DMS53 (cell line): ENCODE data around the gene CLEC2L.

Experiments
- DNase-seq: peaks from one replicate; lab custom pipeline; 2025; lab: John Stamatoyannopoulos, UW

CLEC2L gene

DNA sequence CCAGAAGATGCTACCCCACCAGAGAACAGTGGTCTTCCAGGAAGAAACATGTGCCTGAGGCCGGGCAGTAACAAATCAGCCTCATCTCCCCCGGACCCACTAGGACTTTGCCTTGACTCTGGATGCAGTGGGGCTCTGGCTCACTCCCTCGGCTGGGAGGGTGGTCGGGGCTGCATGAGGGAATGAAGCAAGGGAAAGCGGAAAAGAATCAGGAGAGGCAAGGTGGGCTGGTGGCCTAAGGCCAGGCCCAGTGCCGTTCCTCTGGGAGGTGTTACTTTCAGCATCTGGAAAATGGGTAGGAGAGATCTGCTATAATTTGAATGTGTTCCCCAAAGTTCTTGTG lies 51.8 kb downstream of the CLEC2L start:
- DNase-seq = no peak

DNA sequence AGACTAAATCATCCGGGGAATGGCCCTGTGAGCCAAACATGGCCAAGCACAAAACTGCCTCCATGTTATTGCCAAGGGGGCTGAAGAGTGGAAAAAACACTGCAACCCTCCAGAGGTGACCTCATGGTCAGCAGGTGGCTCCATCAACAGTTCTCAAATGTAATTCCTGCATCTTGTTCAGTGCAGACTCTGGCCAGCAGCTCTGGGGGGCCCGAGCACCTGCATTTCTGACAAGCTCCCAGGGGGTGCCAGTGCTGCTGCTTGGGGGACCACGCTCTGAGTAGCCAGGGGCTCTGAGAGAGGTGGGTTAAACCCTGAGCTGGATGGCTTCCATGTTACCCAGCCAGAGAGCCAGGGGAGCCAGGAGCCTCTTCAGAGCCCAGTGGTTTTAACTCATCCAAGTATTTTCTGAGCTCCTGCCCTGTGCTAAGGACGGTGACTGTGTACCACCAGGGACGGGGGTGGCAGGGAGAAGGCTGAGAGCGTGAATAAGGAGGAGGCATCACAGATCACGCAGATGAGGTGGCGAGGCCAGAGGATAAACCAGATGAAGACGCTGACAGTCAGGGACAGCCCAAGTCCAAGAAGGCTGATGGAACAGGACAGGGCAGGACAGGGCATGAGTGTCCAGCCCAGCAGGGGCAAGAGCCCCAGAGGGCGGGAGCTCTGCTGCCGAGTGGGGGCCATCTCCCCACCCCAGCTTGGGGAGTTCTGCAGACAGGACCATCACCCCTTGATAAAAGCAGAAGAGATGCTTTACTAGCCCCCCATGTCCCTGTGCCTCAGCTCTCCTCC lies 52.9 kb downstream of the CLEC2L start:
- DNase-seq = no peak

DNA sequence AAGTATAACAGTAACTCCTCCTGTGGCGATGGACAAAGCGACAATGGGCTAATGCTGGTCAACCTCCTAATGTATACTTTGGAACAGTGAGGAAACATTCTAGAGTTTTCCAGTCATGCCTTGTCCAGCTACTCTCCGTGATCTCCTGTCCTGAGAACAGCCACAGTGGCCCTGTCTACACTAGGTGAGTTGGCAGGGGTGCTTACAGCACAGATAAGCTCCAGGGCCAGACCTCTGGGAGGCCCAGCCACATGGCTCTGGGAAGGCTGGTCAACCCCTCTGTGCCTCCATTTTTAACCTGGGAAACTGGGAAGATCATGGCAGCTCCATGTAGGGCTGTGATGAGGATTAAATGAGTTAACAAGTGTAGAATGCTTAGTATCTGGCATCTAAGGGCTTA lies 57.0 kb downstream of the CLEC2L start:
- DNase-seq = no peak

DNA sequence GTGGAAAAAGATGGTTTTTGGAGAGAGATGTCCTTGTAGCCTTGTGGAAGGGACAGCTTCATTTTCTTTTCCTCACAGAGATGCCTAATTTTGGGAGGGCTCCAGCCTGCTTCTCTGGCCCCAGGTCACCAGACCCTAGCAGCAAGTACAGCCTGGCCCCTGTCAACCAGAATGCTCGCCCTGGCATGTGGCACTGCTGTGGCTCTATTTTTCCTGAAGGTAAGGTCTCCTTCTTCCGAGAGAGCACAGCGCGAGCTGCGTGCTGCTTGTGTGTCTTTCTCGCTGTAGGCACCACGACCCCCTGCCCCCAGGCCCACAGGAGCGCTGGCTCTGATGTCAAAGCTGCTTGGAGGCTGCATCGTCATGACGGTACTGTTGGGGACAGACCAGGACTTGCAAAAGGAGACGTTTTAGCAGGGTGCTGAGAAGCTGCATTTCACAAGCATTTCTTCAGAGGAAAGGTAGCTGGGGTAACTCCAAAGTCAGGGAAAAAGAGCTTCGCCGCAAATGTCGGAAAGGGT lies 58.7 kb downstream of the CLEC2L start:
- DNase-seq = no peak

DNA sequence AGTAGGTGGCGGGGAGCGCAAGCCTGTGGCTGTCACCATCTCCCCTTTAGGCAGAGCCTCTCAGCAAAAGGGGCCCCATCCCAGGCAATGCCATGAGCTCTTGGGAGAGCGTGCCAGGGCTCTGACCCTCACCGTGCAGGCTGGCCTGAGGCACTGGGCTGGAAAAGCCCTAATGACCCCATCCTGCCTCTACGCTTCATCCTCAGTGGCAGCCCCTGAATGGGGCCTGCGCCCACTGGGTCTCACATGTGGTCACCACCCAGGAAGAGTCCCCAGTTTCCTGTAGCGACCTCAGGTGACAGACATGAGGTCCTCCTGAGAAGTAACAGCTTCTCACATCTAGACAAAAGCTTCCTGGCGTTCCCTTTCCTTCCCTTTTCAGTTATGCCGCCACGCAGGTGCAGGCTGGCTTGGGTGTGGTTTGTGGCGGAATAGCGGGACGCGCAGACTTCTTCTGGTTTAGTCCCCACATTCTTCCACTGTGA lies 59.2 kb downstream of the CLEC2L start:
- DNase-seq = no peak

DNA sequence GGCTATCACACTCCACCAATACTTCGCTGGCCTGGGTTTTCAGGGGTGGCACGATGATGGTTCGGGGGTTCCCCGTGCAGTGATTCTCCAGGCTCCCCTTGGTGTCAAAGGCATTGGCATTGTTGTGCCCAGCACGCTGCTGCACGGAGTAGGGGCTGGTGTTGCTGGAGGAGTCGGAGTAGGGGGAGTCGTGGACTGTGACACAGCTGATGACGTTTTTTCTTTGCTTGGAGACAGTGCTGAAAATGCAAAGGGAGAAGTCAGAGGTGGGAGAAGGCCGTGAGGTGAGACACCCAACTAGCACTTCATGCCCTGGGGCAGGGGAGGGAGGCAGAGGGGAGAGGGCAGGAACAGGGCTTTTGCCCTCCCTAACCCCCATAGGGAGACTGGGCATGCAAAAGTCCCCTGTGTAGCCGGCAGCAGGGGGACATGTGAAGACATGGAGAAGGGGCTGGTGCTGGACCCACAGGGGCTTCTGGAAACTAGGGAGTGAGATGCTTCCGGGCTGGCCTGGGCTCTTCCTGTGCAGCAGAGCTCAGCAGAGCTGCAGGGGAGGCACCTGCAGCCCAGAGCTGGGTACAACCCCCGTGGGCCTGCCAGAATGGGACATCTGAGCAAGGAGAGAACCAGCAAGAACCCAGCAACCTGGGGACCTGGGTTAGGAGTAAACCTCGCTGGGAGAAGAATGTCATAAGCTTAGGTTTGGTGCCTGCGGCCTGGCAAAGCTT lies 60.5 kb downstream of the CLEC2L start:
- DNase-seq = no peak

DNA sequence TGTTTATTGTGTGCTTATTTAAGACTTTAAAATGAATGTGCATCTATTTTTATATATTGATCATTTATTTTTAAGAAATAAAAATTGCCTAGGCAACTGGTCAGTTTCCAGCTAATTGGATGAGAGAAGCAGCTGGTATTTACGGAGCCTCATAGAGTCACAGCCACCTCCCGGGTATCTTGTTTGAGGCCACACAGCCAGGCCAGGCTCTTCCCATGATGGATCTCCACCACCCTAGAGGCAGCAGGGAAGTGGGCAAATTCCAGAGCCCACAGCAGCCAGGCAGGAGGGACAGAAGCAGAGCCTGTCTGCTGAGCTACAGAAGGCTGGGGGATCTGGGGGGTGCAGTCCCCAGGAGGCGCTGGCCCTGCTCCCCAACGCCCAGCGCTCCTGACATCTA lies 61.6 kb downstream of the CLEC2L start:
- DNase-seq = no peak

DNA sequence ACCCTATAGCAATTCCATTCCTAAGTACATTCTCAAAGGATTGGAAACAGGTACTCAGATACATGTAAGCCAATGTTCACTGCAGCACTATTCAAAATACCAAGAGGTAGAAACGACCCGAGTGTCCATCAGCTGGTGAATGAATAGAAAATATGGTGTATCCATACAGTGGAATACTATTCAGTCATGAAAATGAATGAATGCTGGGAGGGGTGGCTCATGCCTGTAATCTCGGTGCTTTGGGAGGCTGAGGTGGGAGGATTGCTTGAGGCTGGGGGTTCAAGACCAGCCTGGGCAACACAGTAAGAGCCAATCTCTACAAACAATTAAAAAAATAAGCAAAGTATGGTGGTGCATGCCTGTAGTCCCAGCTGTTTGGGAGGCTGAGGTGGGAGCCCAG lies 62.8 kb downstream of the CLEC2L start:
- no peak for DNase-seq

DNA sequence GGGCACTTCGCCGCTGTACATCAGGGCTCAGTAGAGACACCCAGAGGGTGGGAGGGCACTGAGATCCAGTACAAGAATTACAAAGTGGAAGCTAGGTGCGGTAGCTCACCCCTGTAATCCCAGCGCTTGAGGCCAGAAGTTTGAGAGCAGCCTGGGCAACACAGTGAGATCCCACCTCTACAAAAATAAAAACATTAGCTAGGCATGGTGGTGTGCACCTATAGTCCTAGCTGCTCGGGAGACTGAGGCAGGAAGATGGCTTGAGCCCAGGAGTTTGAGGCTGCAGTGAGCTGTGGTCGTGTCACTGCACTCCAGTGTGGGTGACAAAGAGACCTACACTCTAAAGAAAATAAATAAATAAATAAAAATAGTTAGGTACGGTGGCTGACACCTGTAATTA lies 64.0 kb downstream of the CLEC2L start:
- no peak for DNase-seq

DNA sequence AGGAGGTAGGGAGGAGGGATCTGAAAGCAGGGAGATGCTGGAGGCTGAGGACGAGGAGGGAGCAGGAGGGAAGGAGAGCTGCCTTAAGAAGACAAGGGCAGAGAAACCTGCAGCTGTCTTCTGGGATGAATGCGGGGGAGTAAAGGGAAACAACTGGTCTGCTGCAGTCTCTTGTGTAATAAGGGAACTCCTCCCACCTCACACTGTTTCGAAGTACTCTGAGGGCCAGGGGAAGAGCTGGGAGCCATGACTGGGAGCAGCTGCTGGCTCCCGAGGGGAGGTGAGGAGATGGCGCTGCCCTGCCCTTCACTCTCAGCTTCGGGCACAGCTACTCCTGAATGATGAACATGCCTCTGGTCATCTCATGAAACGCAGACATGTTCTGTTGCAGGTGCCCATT lies 65.1 kb downstream of the CLEC2L start:
- no peak for DNase-seq

DNA sequence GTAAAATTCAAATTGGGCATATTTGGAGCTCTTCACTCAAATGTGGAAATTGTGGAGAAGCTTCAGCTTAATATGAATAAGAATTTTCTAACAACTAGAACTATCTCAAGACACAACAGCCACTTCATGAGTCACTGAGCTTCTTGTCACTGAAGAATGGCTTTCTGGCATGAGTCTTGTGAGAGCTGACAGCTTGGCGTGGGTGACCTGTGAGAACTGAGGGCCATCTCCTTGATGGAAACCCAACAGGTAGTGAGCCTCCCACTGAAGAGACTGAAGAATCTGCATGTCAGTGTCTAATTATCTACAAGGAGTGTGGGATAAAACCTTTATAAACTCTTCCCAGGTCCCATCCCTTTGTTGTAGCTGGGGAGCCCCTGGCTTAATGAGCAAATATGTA lies 66.0 kb downstream of the CLEC2L start:
- DNase-seq = no peak

DNA sequence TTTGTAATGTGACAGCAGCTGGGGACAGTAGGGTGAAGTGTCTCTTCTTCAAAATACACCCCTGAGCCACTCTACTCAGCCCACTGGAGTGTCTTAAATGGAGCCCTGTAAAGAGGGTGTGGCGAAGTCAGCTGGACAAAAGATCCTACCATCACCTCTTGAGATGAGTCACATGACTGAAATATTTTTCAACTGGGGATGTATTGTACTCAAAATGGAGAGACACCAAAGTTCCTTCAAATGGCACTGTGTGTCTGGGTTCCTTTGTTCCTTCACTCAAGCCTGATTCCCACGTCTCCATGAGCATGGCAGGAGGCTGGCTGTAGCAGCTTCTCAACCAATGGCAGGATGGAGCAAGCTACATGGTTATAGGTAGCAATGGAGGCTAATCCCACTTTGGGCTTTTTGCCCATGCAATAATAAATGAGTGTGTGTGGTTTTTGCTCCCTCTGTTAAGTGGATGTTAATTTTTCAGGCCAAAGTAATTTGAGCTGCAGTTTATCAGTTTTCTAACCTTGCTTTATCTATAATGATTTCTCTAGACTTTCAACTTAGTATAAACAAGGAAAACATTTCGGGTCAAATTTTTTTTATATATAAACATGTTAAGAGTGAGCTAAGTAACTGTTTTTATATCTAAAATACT lies 68.2 kb downstream of the CLEC2L start:
- DNase-seq = no peak

DNA sequence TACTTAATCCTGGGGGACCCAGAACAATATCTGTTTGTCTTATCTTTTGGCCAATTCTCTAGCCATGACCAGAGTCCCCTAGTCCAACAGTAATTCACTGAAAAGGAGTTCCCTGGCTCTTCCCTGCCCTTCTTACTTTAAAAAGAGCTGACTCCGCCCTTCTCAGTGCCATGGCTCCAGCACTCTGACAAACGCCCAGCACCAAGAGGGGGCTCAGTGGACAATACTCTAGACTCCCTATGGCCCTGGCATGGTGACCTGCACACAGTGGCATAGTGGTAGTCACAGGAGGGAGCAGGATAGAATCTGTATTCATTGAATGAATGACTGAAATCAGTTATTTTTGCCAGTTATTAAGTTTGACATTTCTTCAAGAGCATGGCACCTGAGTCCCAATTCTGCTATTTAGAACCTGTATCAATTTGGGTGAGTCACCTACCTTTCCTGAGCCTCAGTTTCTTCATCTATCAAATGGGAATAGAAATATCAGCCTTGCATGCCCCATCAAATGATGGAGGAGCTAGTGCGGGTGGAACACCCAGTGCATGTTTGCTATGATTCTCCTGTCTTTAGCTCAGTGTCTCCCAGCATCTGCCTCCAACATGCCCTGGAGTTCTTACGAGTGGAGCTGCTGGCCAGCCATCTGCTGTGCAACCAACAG lies 69.4 kb downstream of the CLEC2L start:
- DNase-seq = no peak

DNA sequence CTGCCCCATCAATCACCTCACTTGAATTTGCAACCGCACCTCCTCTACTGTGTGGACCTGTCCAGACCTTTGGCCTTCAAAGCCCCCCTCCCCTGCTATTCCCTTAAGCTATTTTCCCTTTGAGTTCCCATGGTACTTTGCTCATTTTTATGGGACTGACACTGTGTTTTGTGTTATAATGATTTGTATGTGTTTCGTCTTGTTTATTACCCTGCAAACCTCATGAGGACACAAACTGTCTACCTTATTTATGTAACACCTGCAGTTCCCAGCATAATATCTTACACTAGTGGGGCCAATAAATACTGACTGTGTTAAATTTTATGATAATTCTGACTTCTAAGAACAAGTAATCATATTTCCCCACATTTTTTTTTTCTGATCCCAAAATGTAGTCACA lies 70.6 kb downstream of the CLEC2L start:
- no peak for DNase-seq
